Astrocyte (in vitro differentiated cells and primary cell): ENCODE measurements around the gene RCAN3. TPM values are rescaled to one million over a fixed set of nuclear protein-coding genes. Genes with fewer than 3 reads are reported as not detected.
A peak's percentile ranks its signal among the peaks of the same experiment; 100 is the strongest.

Source experiments
- DNase-seq: peaks from one replicate; pipeline ENCODE4 v3.0.0-alpha.2; 2010; ENCODE audit warnings: low read depth
- FAIRE-seq: peaks from 2 replicates; lab custom pipeline; 2011; peaks lifted over from hg19 to GRCh38; lab: Jason Lieb, UNC
- H2AFZ ChIP-seq: 2 replicates; pipeline ENCODE4 v1.6.0; 2012; ENCODE audit warnings: low read depth, low read length, inconsistent platforms
- H3K27ac ChIP-seq: 2 replicates; pipeline ENCODE4 v1.5.1; 2011; ENCODE audit warnings: low read depth, low read length, inconsistent platforms
- H3K27me3 ChIP-seq: 2 replicates; pipeline ENCODE4 v1.6.0; 2011; ENCODE audit warnings: low read length, inconsistent platforms; ENCODE audit not compliant: insufficient read depth
- H3K36me3 ChIP-seq: 2 replicates; pipeline ENCODE4 v1.5.1; 2011; ENCODE audit warnings: low read length, inconsistent platforms; ENCODE audit not compliant: insufficient read depth
- H3K4me1 ChIP-seq: 2 replicates; pipeline ENCODE4 v1.5.1; 2011; ENCODE audit warnings: low read length, inconsistent platforms; ENCODE audit not compliant: insufficient read depth
- H3K4me2 ChIP-seq: 2 replicates; pipeline ENCODE4 v1.6.0; 2012; ENCODE audit warnings: low read length, inconsistent platforms
- H3K4me3 ChIP-seq: 2 replicates; pipeline ENCODE4 v1.5.1; 2011; ENCODE audit warnings: low read depth, mild to moderate bottlenecking, low read length, inconsistent platforms; ENCODE audit not compliant: insufficient read depth
- H3K79me2 ChIP-seq: 2 replicates; pipeline ENCODE4 v1.6.0; 2012; ENCODE audit warnings: mild to moderate bottlenecking, low read length, inconsistent platforms; ENCODE audit not compliant: insufficient read depth
- H3K9ac ChIP-seq: 2 replicates; pipeline ENCODE4 v1.6.0; 2012; ENCODE audit warnings: mild to moderate bottlenecking, low read length, inconsistent platforms
- H3K9me3 ChIP-seq: 2 replicates; pipeline ENCODE4 v1.5.1; 2012; ENCODE audit warnings: low read depth, mild to moderate bottlenecking, low read length, inconsistent platforms; ENCODE audit not compliant: insufficient read depth
- H4K20me1 ChIP-seq: 2 replicates; pipeline ENCODE4 v1.6.0; 2012; ENCODE audit warnings: low read length, inconsistent platforms; ENCODE audit not compliant: insufficient read depth
- H3K27ac Mint-ChIP-seq: one replicate; pipeline ENCODE4 v1.8.0; 2021; ENCODE audit warnings: mild to moderate bottlenecking, mixed read lengths; ENCODE audit not compliant: unreplicated experiment
- H3K27me3 Mint-ChIP-seq: one replicate; pipeline ENCODE4 v1.8.0; 2021; ENCODE audit warnings: low read depth, mixed read lengths; ENCODE audit not compliant: unreplicated experiment
- H3K36me3 Mint-ChIP-seq: one replicate; pipeline ENCODE4 v1.8.0; 2021; ENCODE audit warnings: low read depth, mixed read lengths; ENCODE audit not compliant: unreplicated experiment
- H3K4me1 Mint-ChIP-seq: one replicate; pipeline ENCODE4 v1.8.0; 2021; ENCODE audit warnings: low read depth, mixed read lengths; ENCODE audit not compliant: unreplicated experiment
- H3K4me3 Mint-ChIP-seq: one replicate; pipeline ENCODE4 v1.8.0; 2021; ENCODE audit warnings: mild to moderate bottlenecking, moderate library complexity, mixed read lengths; ENCODE audit not compliant: unreplicated experiment
- H3K9me3 Mint-ChIP-seq: one replicate; pipeline ENCODE4 v1.8.0; 2021; ENCODE audit warnings: mild to moderate bottlenecking, mixed read lengths; ENCODE audit not compliant: unreplicated experiment
- CTCF ChIP-seq: IDR thresholded peaks from 2 replicates; pipeline ENCODE4 v1.5.1; 2011; ENCODE audit warnings: low read depth, mild to moderate bottlenecking, inconsistent platforms, low read length, moderate library complexity; ENCODE audit not compliant: insufficient read depth
- EZH2 ChIP-seq: IDR thresholded peaks from 2 replicates; pipeline ENCODE4 v1.6.1; 2012; ENCODE audit warnings: mild to moderate bottlenecking, low read length, inconsistent platforms; ENCODE audit not compliant: insufficient read depth
- total RNA-seq: library from RNA; stranded (reverse); gene quantifications from 2 replicates; pipeline ENCODE4 v1.2.1, GENCODE V29; 2021

RCAN3 gene
- total RNA-seq, 1 donor from 2014 or later, result 17.7 TPM

GRCh38 chr1:24504560-24504959 is 1.9 kb downstream of the RCAN3 start:
- H3K4me1 Mint-ChIP-seq, result peaks cover 2% of the 10 kb centered on the region
- H3K4me3 Mint-ChIP-seq, result peak overlapping the region; percentile 92
- no peak overlapping the region for H3K27ac ChIP-seq
- DNase-seq, result no peak
- H3K36me3 ChIP-seq, result no peaks in the 10 kb centered on the region
- H3K4me1 ChIP-seq, result peaks cover 11% of the 10 kb centered on the region
- H3K9me3 ChIP-seq, result no peaks in the 10 kb centered on the region
- no peak for FAIRE-seq
- peaks cover 6% of the 10 kb centered on the region for H4K20me1 ChIP-seq
- no peak overlapping the region for H3K4me2 ChIP-seq
- no peak overlapping the region for H3K4me3 ChIP-seq
- H3K9me3 Mint-ChIP-seq, result peaks cover 2% of the 10 kb centered on the region
- H3K9ac ChIP-seq, result no peak overlapping the region
- no peak overlapping the region for H3K27ac Mint-ChIP-seq
- H3K36me3 Mint-ChIP-seq, result peaks cover 1% of the 10 kb centered on the region
- H2AFZ ChIP-seq, result no peak overlapping the region
- H3K27me3 Mint-ChIP-seq, result no peaks in the 10 kb centered on the region
- no peaks in the 10 kb centered on the region for H3K27me3 ChIP-seq
- TF ChIP-seq CTCF (no peak), EZH2 (no peak)
- peaks cover 4% of the 10 kb centered on the region for H3K79me2 ChIP-seq

GRCh38 chr1:24505816-24506215 is 3.2 kb downstream of the RCAN3 start:
- H3K4me1 Mint-ChIP-seq, result peaks cover 2% of the 10 kb centered on the region
- H3K4me3 Mint-ChIP-seq, result no peak overlapping the region
- no peaks in the 10 kb centered on the region for H3K27me3 ChIP-seq
- peaks cover 2% of the 10 kb centered on the region for H3K9me3 Mint-ChIP-seq
- H3K4me1 ChIP-seq, result peaks cover 11% of the 10 kb centered on the region
- no peak for TF ChIP-seq CTCF
- TF ChIP-seq EZH2, result no peak
- H3K36me3 Mint-ChIP-seq, result peaks cover 5% of the 10 kb centered on the region
- no peak overlapping the region for H3K27ac Mint-ChIP-seq
- DNase-seq (no peak), FAIRE-seq (no peak)
- peaks cover 6% of the 10 kb centered on the region for H4K20me1 ChIP-seq
- no peak overlapping the region for H3K27ac ChIP-seq
- no peaks in the 10 kb centered on the region for H3K9me3 ChIP-seq
- peaks cover 4% of the 10 kb centered on the region for H3K79me2 ChIP-seq
- H3K9ac ChIP-seq, result no peak overlapping the region
- H3K27me3 Mint-ChIP-seq, result no peaks in the 10 kb centered on the region
- H3K4me3 ChIP-seq, result no peak overlapping the region
- H3K36me3 ChIP-seq, result no peaks in the 10 kb centered on the region
- H2AFZ ChIP-seq, result no peak overlapping the region
- no peak overlapping the region for H3K4me2 ChIP-seq

- Histone ChIP-seq H3K36me3 (no peaks in the 10 kb centered on the region), H3K4me2 (no peak overlapping the region), H2AFZ (no peak overlapping the region), H3K4me3 (no peak overlapping the region), H3K9ac (no peak overlapping the region), H3K27ac (no peak overlapping the region), H3K9me3 (no peaks in the 10 kb centered on the region), H4K20me1 (peaks cover 6% of the 10 kb centered on the region), H3K4me1 (peaks cover 5% of the 10 kb centered on the region), H3K27me3 (no peaks in the 10 kb centered on the region), H3K79me2 (peaks cover 4% of the 10 kb centered on the region)
- TF ChIP-seq CTCF (no peak), EZH2 (no peak)
- no peak for DNase-seq
- Mint-ChIP-seq H3K36me3 (peaks cover 6% of the 10 kb centered on the region), H3K27me3 (no peaks in the 10 kb centered on the region), H3K9me3 (peaks cover 2% of the 10 kb centered on the region), H3K27ac (no peak overlapping the region), H3K4me3 (no peak overlapping the region), H3K4me1 (peaks cover 2% of the 10 kb centered on the region)
- no peak for FAIRE-seq
These were observed 4.2 kb downstream of the RCAN3 start for GRCh38 chr1:24506691-24507381.
